DMS 273 (cell line): ENCODE results near the gene HOXB2.
"Not testable (repeated sequence)": the region's sequence is repeated elsewhere in the genome, so short reads cannot be mapped to it uniquely, and the experiment has no call there.

ENCODE experiments used
- DNase-seq: peaks from one replicate; lab custom pipeline; 2025; ENCODE audit not compliant: unreplicated experiment; lab: John Stamatoyannopoulos, UW

HOXB2 gene

DNA sequence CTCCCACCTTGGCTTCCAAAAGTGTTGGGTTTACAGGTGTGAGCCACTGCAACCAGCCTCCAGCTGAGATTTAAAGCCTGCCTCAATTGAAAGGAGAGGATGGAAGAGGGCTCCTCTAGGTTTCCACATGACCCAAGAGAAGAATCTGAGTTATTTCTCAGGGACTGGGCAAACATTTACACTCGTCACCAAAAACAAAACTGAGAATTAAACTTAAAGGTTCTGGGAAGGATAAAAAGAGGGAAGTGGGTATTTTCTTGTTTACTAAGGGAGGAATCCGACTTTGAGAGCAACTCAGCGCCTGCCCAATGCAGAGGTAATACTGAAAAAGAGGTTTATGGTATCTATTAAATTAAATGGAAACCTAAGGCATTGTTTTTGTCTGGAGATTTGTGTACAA is 27.4 kb downstream of the HOXB2 start:
- DNase-seq: no peak

GRCh38 chr17:48515925-48516900 is 28.7 kb downstream of the HOXB2 start:
- no peak for DNase-seq

- no peak for DNase-seq
Measured at GRCh38 chr17:48514477-48514876, 30.4 kb downstream of the HOXB2 start.

GRCh38 chr17:48513666-48514455 is 31.0 kb downstream of the HOXB2 start:
- no peak for DNase-seq

GRCh38 chr17:48513097-48513496 is 31.8 kb downstream of the HOXB2 start:
- no peak for DNase-seq

GRCh38 chr17:48510761-48511604 is 33.9 kb downstream of the HOXB2 start:
- DNase-seq: no peak

- DNase-seq: no peak
Measured at GRCh38 chr17:48510381-48510760, 34.5 kb downstream of the HOXB2 start.

GRCh38 chr17:48509708-48510107 is 35.2 kb downstream of the HOXB2 start:
- not testable (repeated sequence) for DNase-seq

GRCh38 chr17:48506246-48506645 is 38.7 kb downstream of the HOXB2 start:
- no peak for DNase-seq

- no peak for DNase-seq
Measured at GRCh38 chr17:48505788-48506187, 39.1 kb downstream of the HOXB2 start.

DNA sequence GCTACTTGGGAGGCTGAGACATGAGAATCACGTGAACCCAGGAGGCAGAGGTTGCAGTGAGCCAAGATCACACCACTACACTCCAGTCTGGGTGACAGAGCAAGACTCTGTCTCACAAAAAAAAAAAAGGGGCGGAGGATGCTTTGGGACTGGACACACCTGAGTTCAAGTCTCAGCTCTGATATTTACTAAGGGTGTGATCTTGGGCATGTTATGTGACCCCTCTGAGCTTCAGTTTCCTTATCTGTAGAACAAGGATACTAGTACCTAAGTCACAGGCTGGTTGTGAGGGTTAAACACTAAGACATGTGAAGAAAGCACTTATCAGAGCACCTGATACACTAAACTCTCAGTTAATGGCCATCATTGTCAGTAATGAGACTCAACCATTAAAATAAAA is 40.0 kb downstream of the HOXB2 start:
- no peak for DNase-seq

DNA sequence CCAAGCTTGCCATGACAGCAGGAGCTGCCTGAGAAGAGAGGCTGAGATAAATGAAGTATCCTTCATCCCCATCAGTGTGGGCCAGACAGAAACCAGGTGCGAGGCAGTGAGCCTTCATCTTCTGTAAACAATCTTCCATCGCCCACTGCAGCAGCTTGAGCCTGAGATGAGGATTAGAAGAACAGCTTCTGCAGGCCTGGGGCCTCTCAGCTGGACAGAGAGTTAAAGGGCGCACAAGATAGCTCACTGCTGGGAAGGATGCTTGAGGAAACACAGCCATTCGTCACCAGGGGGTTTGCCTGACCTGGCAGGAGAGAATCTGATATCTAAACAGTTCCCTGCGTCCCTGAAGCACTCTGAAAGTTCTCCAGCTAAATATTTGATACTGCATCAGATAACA is 41.2 kb downstream of the HOXB2 start:
- no peak for DNase-seq

GRCh38 chr17:48502901-48503300 is 42.0 kb downstream of the HOXB2 start:
- no peak for DNase-seq

GRCh38 chr17:48502312-48502711 is 42.6 kb downstream of the HOXB2 start:
- no peak for DNase-seq

GRCh38 chr17:48500435-48501426 is 44.2 kb downstream of the HOXB2 start:
- no peak for DNase-seq

DNA sequence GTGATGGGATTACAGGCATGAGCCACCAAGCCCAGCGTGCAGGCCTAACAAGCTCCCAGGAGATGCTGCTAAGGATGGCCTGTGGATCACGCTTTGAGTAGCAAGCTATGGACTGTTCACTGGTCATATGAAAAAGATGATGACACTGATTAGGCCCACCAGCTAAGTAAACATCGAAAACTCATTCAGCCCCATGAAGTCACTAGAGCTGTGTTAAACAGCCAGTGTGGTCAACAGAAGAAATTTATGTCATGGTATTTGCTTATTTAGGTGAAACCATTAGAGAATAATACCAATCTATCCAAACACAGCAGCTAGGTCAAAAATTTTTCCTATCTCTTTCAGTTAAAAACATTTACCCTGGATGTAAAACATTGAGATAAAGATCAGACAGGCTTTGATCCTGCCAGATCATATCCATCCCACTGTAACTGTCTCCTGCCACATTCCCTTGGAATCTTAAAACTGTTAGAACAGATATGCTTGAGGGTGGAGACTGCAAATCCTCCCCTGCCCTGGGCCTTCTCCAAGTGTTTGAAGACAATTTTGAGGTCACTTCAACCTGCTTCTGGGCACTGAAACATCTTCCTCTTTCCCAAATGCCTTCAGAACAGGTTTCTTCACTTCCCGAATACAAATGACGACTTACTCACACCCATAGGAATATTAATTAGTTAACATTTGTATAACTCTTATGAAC is 45.0 kb downstream of the HOXB2 start:
- DNase-seq: no peak

DNA sequence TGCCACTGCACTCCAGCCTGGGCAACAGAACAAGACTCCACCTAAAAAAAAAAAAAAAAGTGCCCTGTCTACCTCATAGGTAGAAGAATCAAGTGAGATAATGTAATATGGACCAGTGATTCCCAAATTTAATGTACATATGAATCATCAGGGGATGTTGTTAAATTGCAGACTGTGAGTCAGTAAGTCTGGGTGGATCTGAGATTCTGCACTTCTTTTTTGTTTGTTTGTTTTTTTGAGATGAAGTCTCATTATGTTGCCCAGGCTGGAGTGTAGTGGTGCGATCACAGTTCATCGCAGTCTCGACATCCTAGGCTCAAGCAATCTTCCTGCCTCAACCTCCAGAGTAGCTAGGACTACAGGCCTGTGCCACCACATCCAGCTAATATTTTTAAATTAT is 45.7 kb downstream of the HOXB2 start:
- DNase-seq: no peak

DNA sequence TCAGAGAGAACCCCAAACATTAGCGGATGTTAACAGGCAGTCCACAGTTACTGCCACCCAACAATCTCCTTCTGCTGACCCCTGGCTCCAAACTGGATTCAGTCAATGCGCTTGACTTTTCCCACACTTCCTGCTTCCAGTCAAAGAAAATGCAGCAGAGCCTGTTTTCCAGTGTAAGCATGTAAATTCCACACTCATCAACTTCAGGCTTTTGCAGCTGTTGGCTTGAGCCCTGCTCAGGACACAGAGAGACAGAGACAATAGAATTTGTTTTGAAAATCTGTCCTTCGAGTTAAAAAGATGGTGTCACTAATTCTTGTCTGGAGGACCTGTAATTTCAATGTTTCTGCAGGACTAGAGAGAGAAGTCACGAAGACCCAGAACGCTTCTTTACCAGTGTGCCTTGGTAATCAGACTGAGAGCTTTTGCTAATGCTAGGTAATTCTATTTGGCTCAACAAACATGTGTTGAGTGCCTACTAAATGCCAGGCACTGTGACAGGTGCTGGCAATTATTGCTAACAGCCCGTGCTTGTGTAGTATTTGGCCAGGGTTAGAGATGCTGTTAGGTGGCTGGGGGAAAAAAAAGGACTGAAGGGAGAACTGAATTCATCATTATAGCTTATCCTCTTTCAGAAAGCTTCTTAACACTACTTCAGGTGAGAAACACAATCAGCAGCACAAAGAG is 46.6 kb downstream of the HOXB2 start:
- DNase-seq: no peak

DNA sequence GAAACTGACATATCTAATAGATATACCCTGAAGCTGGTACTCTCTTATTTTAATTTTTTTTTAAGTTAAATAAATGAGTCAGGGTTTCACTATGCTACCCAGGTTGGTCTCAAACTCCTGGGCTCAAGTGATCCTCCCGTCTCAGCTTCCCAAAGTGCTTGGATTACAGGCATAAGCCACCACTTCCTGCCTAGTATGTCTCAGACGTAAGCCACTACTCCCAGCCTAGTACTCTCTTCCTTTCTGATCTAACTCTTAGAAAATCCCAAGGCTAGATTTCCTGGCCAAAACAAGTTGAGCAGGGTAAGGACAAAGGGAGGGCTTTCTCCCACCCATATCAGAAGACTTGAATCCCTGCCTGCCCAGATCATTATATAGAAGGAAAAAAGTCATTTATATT is 47.8 kb downstream of the HOXB2 start:
- DNase-seq: no peak
